Keratinocyte (primary cell): ENCODE data around the gene HPF1.

Experiments used
- EZH2 ChIP-seq: IDR thresholded peaks from one replicate; pipeline ENCODE4 v1.6.1; 2012; ENCODE audit warnings: inconsistent platforms, mild to moderate bottlenecking, low read length, moderate library complexity
- TF ChIP-seq, protein P1 (sequence below), 3 experiments: IDR thresholded peaks in 1 of 3; conservative IDR thresholded peaks in 1 of 3; optimal IDR thresholded peaks in 1 of 3; 2 replicates in 2 of 3; 3 replicates in 1 of 3; pipeline versions ENCODE3 to v1.5.1; 2011; ENCODE audit warnings: low read length in 3 of 3, mild to moderate bottlenecking in 3 of 3, moderate library complexity in 2 of 3, control low read depth in 1 of 3, inconsistent platforms in 1 of 3; ENCODE audit not compliant: insufficient read depth in 2 of 3; ENCODE audit errors: extremely low read depth in 1 of 3

DNA sequence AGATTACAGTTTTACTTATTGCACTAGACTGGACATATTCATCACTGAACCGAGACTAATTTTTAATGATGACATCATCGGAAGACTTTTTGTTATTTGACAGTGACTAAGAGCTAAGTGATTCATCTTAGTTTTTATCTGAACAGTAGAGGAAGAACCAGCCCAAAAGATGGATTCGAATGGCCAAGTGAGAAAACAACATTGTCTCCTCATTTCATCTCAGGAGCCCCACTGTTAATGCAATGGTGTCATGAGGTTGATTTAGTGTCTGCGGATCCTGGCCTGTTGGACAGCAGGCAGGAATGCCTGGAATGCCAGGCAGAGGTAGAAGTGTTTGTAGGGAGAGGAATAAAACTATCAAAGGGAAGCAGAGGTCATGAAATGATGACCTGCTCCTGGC lies 37.8 kb upstream of the HPF1 start:
- TF ChIP-seq, protein P1, sequence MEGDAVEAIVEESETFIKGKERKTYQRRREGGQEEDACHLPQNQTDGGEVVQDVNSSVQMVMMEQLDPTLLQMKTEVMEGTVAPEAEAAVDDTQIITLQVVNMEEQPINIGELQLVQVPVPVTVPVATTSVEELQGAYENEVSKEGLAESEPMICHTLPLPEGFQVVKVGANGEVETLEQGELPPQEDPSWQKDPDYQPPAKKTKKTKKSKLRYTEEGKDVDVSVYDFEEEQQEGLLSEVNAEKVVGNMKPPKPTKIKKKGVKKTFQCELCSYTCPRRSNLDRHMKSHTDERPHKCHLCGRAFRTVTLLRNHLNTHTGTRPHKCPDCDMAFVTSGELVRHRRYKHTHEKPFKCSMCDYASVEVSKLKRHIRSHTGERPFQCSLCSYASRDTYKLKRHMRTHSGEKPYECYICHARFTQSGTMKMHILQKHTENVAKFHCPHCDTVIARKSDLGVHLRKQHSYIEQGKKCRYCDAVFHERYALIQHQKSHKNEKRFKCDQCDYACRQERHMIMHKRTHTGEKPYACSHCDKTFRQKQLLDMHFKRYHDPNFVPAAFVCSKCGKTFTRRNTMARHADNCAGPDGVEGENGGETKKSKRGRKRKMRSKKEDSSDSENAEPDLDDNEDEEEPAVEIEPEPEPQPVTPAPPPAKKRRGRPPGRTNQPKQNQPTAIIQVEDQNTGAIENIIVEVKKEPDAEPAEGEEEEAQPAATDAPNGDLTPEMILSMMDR (optimal IDR thresholded peaks at IDR 0.05 in 1 of 3, IDR thresholded peaks at IDR 0.05 in 1 of 3, conservative IDR thresholded peaks at IDR 0.05 in 1 of 3; ENCODE audit: extremely low read depth in 1 of 3, insufficient read depth in 2 of 3, low read length in 3 of 3), result no peak
- no peak for TF ChIP-seq EZH2
